Measurements from ENCODE around the gene TBX15.

The TBX15 gene

DNA sequence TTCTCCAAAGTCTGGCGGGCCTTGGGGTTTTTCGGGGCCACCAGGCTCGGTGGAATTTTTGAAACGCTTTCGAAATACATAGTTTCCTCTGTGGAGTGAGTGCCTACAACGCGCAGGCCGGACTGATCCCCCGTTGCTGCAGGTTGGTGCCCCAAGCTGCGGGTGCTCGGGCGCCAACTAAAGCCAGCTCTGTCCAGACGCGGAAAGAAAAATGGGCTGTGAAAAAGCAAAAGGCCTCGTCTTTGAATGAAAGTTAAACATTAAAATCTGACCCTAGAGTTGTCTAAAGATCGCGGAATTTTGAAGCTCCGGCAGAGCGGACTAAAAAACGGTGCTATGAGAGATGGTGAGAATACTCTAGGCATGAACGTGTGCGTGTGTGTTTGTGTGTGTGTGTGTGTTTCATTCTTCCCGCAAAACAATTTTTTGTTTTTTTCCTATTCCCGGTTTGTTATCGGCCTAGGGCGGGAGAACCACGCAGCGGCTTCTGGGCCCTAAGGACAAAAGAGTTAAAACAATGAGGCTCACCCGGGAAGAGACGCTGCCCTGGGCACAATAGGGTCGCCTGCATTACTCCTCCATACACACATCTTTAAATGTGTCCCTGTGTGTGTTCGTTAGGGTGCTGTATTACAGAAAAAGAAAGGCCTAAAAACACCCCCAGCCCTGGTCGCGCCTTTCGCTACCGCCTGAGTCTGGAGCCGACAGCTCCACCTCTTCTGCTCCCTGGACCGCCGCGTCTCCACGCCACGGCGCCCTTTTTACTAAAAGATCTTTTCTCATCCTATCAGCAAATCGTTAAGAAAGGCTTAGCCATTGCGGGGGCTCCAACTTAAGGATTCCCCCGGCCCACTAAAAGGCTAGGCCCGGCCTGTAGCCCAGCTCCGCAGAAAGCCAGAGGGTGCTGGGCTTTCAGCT lies 3.2 kb downstream of the TBX15 start:
- DNase-seq = no peak

DNA sequence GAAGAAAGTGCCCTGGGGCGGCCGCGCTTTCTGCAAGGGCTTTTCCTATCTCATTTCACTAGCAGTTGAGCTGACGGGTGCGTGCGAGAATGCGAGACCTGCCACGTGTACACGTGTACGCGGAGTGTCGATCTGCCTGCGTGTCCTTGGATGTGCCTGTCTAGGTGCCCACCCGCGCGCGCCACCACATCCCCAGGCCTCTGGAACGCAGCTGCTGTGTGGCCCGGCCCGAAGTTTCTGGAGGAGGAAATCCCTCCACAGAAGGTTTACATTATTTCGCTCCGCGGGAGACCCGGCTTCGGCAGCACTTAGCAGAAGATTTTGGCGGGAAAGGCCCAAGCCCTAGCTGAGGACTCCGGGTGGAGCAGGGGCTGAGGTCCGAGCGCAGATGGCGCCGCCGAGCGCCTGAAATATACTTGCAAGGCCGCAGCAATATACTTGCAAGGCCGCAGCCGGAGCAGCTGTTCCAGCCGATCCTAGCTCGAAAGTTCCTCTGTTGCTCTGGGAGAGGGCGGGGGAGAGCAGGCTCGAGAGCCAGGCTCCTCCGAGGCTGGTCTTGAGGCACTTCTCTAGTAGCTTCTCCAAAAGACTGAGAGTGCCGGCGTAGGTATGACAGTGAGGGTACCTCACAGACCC lies 3.9 kb downstream of the TBX15 start:
- no peak for DNase-seq

DNA sequence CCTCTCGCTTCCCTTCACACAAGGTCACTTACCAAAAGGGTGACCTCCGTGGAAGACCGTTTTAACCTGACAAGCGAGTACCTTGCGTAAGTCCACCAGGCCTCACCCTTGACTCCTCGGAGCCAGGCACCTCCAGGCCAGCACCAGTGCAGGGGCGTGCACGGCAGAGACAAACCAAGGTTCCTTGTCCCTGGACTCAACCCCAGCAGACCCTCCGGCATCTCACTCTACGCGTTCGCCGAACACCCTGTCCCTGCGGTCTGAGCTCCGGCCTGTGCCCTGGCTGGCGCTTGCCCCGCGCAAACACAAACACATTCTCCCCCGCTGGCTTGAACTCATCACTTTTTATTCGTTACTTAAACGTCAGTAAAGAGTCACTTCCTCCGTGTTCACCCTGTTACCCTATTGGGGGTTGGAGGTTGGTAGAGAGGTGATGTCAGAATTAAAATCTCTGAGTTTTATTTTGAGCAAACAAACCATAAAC lies 4.5 kb downstream of the TBX15 start:
- no peak for DNase-seq

DNA sequence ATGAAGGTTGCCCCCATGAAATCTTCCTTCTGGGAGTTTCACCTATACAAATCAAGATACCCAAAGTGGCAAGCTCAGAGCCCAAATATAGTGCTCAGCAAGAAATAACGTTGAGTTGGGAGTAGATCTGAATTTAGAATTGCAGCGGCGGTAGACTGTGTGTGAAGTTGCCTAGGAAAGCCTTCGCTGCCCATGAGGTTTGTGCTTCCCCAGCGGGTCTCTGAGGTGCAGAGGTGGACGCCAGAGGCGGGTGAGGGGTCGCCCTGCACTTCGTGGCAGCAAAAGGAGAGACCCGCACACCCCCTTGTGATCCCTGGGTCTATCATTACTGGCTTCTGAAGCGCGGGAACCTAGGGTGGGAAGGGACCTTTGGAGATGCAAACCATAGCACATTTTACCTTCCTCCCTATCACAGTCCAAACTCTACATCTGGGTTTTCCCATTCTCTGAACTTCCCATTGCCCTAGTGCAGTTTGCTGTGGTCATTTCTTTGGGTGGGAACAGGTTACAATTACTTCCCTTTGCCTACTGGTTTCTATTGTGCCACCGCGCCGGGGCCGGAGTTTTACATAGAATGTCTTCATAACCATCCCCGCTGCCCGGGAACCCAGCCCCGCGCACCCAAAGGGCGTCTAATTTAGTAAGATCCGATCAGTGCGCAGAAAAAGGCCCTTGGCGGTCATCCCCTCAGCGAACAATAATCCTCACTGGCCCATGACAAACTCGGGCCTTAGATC lies 5.2 kb downstream of the TBX15 start:
- DNase-seq = no peak

DNA sequence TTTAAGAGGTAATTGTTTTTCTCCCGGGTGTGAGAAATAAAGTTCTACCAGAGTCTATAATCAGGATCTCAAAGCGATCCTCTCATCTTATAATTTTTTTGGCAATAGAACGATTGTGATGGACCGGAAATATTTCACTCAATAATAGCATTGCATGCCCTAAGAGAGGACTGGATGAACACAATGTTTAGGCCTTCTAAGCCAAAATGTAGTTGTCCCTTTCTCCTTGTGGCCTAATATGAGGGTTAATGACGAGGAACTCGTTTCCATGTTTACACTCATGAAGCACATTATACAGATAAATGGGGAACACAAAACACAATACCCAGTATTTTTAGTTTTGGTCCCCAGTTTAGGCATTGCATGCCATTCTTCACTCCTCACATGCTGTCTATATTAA lies 5.9 kb downstream of the TBX15 start:
- DNase-seq = no peak

DNA sequence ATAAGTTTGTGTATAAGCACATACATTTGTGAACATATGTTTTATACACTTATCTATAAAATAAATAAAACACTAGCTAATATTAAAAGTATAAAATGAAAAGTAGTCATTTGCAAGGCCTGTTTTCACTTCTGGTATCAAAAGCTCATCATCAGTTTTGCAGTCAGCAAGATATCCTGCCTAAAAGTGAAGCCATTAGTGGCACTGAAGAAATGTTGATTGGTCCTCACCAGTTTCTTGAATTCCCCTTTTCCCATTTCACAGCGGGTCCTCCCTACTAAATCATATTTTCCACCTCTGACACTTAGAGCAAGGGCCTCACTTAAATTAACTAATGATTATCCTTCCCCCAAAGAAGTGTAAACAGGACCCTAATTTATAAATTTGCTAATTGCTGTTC lies 6.7 kb downstream of the TBX15 start:
- no peak for DNase-seq

DNA sequence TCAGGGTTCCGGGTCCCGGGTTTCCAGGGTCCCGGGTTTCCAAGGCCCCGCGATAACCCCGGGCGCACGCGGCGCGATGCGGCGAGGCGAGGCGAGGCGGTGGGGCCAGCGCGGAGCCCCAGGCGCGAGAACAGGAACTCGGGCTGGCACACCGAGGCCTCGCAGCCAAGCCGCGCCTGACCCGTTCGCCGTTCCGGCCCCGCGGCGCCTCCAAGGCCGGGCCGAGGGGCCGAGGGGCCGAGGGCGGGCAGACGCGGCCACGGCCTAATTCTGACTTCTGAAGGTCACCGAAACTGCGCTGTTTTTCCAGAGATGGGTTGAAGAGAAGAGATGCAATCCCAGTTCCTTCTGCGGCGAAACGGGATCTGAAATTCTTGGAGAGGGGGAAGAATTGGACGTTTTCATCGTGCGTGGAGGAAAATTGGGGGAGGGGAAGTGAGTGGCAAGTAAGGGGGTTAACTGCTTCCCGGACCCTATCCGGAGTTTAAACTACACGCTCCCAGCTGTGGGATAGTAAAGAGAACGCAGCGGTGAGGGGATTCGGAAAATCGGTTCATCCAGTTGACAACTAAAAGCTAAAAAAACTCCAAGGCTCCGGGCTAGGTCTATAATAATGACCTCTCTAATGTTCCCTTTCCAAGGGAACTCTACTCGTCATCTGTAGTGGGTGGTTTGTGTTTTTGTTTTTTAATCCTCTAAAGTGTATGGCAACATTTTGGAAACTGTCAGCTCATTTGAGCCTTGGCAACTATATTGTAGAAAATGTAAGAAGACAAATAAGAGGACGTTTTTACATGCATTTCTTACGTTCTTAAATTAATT lies 8.2 kb downstream of the TBX15 start:
- no peak for DNase-seq

DNA sequence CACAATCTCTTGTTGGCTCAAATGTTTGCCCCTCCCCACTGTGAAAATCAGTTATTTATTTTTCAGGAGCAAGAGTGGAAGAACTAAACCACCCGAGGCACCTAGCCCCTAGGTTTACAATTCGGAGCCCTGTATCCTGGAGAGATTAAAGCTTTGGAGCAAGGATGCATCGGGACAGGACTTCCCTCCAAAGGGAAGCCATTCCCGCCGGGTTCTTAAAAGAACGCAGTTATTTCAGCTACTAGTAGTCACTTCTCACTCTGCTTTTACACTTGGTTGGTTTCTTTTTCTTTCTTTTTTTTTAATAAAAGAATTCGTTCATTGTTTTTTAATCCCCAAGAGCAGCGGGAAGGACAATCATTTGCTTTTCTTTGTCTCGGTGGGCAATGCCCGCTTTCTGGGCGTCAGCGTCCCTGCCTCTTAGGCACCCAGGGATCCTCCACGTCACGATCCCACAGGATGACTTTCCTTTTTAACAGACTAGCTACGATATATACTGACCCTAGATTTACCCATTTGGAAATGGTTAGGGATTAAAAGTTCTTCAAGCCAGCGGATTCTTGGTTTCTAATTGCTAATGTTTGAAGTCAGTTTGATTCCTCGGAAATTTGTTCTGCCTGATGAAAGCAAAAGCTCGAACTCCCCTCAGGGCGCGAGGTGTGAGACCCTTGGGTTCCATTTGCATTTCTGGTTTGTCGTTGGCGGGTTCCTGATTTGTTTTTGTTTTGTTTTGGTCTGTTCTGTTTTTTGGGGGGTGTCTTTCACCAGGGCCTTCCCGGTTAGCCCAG lies 9.0 kb downstream of the TBX15 start:
- DNase-seq = no peak

DNA sequence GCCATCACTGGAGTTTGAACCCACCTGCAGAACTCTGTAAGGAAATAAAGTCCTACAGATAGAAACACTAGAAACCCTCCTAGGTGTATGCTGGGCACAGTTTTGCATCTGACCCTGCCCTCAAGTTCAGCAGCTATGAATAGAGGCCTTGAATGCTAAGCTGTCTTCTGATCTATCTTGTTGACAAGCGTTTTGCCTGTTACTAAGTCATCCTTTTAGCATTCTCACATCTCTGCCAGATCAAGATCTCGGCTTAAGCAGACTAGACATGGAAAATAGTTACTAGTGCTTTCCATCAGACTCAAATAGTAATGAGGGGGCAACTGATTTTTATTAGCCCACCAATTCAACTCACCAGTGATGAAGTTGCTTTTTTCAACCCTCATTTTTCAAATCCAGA lies 10.5 kb downstream of the TBX15 start:
- no peak for DNase-seq

DNA sequence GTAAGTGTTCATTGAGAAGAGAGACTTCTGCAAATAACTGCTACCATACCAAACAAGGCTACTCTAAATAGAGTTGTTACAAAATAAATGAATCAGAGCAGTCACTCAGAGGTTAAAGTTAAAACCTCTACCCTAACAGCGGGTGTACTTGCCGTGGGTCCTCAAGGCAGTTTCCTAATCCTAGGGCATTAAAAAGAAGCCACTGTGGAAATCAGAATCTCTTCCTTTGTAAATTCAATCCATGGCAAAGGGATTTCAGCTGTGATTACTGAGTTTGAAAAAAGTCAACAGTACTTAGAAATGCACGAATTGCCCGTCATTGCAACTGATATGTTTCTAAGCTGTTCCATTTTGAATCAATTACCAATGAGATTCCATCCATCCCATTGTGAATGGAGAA lies 13.5 kb downstream of the TBX15 start:
- DNase-seq = no peak

DNA sequence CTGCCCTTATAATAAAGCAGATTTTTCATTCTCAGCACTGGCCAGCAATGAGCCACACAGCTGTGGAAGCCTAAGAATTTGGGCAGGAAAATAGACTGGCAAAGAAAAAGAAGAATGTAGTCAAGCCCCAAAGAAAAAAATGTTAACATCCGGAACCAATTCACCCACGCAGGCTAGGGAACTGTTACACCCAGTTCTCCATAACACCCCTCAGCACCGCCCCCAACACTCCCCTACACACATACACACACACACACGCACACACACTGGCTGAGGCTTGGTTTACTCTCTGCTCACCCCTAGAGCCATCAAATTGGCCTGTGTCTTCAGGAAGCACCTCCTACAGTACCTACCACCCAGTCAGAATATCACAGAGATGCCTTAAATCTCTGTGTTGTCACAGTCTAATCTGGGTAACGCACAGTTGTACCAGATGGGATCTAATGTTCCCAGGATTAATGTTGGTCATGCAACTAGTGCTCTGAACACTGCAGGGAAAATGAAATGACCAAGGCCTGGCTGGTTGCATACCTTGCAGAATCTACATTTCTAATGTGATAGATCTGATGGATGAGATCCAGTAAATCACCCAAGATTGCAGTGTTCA lies 14.5 kb downstream of the TBX15 start:
- no peak for DNase-seq

DNA sequence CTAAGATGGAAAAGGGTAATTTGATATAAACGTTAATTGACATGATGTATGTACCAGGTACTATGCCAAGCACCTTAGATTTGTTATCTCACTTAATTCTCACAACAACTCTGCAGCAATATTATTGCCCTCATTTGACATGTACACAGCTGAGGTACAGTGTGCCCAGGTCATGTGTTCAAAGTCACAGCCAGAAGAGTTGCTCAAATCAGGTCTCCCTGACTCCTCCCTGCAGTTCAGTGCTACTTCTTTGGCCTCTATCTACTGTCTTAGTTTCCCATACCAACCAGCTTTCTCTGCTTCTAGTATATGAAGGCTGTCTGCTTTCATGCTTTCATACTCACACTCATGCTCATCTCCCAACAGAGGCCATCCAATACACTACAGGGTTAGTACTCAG lies 15.1 kb downstream of the TBX15 start:
- no peak for DNase-seq

DNA sequence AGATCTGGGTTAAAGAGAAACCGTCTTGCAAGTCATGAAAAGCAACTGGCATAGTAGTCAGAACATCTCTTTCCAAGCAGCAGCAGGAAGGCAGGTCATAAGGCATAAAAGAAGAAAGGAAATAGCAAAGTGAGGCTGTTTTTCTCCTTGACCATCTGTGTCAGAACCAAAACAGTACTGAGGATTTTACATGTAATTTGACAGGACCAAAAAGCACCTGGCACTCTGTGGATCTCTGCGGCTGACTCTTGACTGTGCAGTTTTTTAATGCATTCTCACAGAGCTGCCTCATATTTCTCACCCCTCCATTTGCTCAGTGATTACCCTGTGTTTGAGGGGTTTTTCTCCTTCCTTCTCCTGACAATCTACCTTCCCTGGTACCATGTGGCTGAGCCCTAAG lies 17.7 kb downstream of the TBX15 start:
- no peak for DNase-seq

DNA sequence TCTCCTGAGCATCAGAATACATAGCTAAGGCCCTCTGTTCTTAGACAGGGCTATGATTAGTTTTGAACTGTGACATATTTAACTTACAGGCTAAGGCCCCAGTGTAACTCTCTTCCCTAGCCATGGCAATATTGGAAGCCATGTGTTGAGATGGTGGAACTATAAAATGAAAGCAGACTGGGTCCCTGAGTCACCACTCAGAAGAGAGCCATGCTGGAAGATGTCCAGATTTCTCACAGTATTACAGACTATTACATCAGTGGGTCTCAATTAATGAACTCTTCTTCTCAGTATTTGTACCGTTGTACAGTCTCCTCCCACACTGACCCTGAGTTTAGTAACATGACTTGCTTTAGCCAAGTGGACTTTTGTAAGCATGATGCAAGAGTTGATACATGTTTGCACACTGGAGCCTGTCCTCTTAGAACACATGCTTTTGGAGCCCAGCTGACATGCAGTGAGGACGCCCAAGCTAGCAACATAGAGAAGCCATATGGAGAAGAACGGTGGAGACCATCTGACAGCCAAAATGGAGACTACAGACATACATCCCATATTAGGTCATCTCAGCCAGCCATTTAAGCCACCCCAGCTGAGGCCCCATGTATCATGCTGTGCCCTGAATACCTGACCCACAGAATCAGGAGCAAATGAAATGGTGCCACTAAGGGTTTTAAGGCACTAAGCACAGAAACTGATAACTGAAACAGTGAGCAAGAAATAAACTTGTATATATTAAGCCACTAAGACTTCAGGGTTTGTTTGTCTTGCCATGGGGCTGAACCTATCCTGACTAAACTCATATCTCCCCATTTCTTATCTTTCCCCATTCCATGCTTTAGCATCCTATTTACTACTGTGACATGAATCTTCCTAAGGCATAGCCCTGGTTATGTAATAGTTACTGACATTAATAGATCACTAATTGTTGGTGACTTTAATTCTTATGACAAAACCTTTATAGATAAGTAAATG lies 24.4 kb downstream of the TBX15 start:
- DNase-seq = peak; percentile 98

DNA sequence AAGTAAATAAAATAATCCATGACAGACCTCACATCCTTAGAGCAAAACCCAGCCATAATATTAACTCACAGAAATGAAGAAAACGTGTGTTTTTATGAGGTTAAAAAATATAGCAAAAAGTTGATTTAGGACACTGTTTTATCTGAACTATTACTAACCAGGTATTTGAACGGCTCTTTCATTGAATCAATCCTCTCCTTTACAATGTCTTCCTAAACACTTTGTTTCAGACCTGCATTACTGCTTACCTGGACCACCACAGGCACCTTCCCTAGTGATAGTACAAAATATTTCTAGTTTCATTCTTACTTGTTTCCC lies 25.0 kb downstream of the TBX15 start:
- DNase-seq = no peak

DNA sequence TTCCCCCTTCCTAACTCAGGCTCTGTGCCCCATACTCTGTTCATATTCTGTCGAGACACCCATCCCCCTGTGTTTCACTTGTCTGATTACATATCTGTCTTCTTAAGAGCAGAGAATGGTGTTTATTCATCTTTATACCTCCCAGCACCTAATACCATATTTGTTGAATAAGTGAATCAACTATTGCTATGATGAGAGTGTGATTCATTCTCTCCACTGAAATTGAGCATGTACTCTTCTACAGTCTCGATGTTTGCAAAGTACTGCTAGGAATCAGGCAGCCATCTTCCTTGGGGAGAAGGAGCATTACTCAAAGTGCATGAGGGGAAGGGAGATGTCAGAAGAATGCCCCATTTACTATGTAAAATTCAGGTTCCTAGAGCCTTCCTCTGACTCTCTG lies 27.0 kb downstream of the TBX15 start:
- DNase-seq = no peak

DNA sequence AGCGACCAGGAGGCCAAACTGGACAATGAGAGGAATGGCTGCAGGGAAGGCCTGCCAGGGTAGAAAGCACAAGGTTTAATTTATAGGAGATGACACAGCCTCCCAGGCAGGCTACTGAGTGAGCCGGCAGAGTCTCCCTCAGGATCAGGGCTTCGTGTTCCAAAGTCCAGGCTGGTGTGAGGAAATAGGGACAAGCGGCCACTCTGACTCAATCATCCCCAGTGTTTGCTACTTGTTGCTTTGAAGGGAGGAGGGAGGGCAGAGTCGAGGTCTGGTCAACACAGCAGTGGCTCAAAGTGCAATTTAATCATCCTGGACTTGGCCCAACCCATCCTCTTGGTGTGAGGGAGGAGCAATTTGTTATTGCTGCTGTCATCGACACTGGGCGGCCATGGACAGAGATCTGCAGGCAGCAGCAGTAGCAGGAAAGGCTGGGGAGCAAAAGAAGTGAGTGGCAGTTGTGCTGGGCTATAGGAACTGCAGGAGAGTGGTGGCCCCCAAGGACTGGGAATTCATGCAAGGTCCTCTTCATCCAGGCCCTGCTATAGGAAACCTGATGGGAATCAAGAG lies 27.5 kb downstream of the TBX15 start:
- peak; percentile 65 for DNase-seq

DNA sequence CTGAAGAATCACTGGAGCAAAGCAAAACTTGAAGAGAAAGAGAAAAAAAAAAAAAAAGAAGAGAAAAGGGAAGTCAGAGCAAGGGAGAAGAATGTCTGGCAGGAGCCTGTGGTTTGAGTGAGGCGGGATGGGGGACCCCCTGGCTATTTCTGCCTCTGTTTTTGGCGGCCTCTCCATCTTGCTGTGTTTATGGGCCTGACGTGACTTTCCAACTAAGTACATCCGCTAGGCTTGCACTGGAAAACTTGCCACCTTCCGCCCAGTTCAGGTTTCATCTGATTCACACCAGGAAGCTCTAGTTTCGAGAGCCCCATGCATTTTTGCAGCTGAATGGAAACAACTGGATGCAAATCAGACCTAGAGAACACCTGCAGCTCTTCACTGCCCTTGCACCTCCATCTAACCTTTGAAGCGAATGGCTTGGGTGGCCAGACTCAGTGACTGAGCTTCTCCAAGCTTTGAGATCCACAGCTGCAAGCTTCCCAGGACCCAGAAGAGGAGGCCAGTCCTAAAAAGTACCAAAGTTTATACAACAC lies 28.0 kb downstream of the TBX15 start:
- DNase-seq = peak; percentile 63

DNA sequence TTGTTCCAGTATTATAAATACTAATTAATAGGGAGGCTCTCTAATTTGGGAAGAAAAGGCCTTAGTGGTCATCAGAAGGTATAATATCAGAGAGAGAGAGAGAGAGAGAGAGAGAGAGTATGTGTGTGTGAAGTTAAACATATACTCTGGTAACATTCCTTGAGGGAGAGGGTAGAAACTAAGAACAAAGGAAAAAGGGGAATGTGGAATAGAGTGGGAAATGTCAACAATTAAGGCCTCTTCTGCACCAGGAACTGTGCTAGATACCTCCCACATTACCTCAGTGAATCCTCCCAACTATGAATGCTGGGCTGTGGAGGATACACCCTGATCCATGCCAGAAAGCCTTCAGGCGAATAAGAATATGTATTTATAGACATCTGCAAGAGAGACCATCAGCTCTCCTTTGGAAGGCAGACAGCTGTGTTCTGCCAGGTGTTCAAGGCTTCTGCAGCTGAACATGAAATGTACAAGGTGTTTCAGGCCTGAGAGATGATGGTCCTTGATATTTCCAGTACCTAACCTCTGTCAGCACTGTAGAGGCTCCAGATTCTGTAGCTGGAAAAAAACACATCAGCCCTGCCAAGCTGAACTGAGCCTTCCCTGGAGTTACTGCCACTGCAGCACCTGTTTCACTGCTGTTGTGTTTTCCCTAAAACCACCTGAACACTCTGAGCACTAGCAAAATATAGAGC lies 29.1 kb downstream of the TBX15 start:
- no peak for DNase-seq

All from OCI-M1 (cell line).